Measurements from ENCODE around the gene FGD2. TPM values are rescaled to one million over a fixed set of nuclear protein-coding genes. Genes with fewer than 3 reads are reported as not detected.
A peak's percentile ranks its signal among the peaks of the same experiment; 100 is the strongest.

Gene FGD2
- total and polyA plus RNA-seq, 9 of the 15 experiments (the other 6 are each of a cell fraction or from before 2014, with no cell fraction given) = 0.09 TPM; not detected in 8

DNA sequence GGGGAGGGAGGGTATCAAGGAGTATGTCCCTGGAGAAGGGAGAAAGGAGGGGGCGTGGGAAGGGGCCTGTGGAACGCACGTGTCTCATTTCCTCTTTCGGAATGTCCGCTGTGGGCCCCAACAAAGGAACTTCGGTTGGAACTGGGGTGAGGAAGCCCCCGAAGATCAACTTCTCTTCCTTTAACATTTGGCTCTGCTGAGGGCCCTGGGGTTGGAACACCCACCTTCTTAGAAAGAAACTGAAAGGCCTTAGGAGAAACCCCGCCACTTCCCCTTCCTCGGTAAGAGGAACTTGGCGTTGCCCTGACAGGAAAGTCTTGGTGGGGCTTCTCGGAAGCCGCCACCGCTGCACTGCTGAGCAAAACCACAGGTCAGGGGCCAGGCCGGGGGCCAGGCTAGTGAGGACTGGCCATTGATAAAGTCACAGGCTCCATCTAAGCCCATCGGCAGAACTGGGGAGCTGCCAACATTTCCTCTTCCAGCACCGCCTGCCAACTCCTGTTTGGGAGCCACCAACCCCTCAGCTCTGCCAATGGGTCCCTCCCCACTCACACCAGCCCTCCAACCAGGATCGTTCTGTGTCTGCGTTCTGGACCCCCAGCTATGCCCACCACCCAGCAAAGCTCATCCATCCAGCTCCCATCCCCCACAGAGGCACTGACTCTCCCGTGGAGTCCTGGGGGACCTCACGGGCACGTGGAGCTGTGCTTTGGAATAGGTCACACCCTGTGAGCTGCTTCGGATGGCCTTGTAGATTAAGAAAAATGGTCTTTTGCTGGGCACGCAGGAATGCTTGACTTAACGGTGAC lies 44.8 kb downstream of the FGD2 start (continued):
- TF ChIP-seq MED1 (CRISPR knock-in tag; IDR thresholded peaks at IDR 0.05; ENCODE audit: borderline replicate concordance) (no peak), KLF10 (CRISPR knock-in tag; IDR thresholded peaks at IDR 0.05) (peak; percentile 71; the same call in 1 of the 2 replicates), PRMT5 (CRISPR knock-in tag; IDR thresholded peaks at IDR 0.05) (no peak), SNIP1 (IDR thresholded peaks at IDR 0.05; ENCODE audit: low read depth) (no peak), HNRNPUL1 (IDR thresholded peaks at IDR 0.05; ENCODE audit: low read length) (no peak), HIVEP1 (CRISPR knock-in tag; IDR thresholded peaks at IDR 0.05) (peak; percentile 10; the same call in 1 of the 2 replicates), ZFPM2 (CRISPR knock-in tag; IDR thresholded peaks at IDR 0.05) (no peak), ZNF445 (CRISPR knock-in tag; IDR thresholded peaks at IDR 0.05; ENCODE audit: low read depth) (no peak), ZNF830 (CRISPR knock-in tag; IDR thresholded peaks at IDR 0.05) (peak; percentile 85; the same call in 1 of the 2 replicates), ZNF551 (CRISPR knock-in tag; IDR thresholded peaks at IDR 0.05) (no peak), SIN3A (IDR thresholded peaks at IDR 0.05; ENCODE audit: borderline replicate concordance in 2 of 2, control insufficient read depth in 1 of 2, low read depth in 2 of 2, low read length in 2 of 2) (0 out of 4 replicates have a peak, but pooled peaks of 1 of the 2 experiments have one; percentile 14), ZSCAN32 (CRISPR knock-in tag; IDR thresholded peaks at IDR 0.05) (peak; percentile 62; the same call in 1 of the 2 replicates), CHD2 (IDR thresholded peaks at IDR 0.05; ENCODE audit: low read depth, low read length) (peak; percentile 62; the same call in 1 of the 2 replicates), ZNF717 (CRISPR knock-in tag; IDR thresholded peaks at IDR 0.05) (0 out of 2 replicates have a peak, but pooled peaks have one; percentile 64), MTF1 (CRISPR knock-in tag; IDR thresholded peaks at IDR 0.05; ENCODE audit: borderline replicate concordance) (no peak), CBX5 (IDR thresholded peaks at IDR 0.05; ENCODE audit: borderline replicate concordance, low read depth) (no peak), ZKSCAN1 (IDR thresholded peaks at IDR 0.05; ENCODE audit: low read depth, low read length) (peak; percentile 84), NFE2L1 (tag; IDR thresholded peaks at IDR 0.05; ENCODE audit: borderline replicate concordance, low read depth) (no peak)
- TF ChIP-seq, protein P1, sequence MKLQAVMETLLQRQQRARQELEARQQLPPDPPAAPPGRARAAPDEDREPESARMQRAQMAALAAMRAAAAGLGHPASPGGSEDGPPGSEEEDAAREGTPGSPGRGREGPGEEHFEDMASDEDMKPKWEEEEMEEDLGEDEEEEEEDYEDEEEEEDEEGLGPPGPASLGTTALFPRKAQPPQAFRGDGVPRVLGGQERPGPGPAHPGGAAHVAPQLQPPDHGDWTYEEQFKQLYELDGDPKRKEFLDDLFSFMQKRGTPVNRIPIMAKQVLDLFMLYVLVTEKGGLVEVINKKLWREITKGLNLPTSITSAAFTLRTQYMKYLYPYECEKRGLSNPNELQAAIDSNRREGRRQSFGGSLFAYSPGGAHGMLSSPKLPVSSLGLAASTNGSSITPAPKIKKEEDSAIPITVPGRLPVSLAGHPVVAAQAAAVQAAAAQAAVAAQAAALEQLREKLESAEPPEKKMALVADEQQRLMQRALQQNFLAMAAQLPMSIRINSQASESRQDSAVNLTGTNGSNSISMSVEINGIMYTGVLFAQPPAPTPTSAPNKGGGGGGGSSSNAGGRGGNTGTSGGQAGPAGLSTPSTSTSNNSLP (IDR thresholded peaks at IDR 0.05; ENCODE audit: borderline replicate concordance, low read depth, low read length) = 0 out of 2 replicates have a peak, but pooled peaks have one; percentile 48
- TF ChIP-seq, protein P2, sequence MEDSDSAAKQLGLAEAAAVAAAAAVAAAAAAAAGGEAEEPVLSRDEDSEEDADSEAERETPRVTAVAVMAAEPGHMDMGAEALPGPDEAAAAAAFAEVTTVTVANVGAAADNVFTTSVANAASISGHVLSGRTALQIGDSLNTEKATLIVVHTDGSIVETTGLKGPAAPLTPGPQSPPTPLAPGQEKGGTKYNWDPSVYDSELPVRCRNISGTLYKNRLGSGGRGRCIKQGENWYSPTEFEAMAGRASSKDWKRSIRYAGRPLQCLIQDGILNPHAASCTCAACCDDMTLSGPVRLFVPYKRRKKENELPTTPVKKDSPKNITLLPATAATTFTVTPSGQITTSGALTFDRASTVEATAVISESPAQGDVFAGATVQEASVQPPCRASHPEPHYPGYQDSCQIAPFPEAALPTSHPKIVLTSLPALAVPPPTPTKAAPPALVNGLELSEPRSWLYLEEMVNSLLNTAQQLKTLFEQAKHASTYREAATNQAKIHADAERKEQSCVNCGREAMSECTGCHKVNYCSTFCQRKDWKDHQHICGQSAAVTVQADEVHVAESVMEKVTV (CRISPR knock-in tag; IDR thresholded peaks at IDR 0.05) = no peak
- TF ChIP-seq, protein P3, sequence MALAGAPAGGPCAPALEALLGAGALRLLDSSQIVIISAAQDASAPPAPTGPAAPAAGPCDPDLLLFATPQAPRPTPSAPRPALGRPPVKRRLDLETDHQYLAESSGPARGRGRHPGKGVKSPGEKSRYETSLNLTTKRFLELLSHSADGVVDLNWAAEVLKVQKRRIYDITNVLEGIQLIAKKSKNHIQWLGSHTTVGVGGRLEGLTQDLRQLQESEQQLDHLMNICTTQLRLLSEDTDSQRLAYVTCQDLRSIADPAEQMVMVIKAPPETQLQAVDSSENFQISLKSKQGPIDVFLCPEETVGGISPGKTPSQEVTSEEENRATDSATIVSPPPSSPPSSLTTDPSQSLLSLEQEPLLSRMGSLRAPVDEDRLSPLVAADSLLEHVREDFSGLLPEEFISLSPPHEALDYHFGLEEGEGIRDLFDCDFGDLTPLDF (CRISPR knock-in tag; IDR thresholded peaks at IDR 0.05) = peak; percentile 51; the same call in 1 of the 2 replicates
- TF ChIP-seq, protein P4, sequence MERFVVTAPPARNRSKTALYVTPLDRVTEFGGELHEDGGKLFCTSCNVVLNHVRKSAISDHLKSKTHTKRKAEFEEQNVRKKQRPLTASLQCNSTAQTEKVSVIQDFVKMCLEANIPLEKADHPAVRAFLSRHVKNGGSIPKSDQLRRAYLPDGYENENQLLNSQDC (CRISPR knock-in tag; IDR thresholded peaks at IDR 0.05) = no peak
- TF ChIP-seq, protein P5, sequence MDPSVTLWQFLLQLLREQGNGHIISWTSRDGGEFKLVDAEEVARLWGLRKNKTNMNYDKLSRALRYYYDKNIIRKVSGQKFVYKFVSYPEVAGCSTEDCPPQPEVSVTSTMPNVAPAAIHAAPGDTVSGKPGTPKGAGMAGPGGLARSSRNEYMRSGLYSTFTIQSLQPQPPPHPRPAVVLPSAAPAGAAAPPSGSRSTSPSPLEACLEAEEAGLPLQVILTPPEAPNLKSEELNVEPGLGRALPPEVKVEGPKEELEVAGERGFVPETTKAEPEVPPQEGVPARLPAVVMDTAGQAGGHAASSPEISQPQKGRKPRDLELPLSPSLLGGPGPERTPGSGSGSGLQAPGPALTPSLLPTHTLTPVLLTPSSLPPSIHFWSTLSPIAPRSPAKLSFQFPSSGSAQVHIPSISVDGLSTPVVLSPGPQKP (CRISPR knock-in tag; IDR thresholded peaks at IDR 0.05) = no peak
